Liver (tissue), 9 donors: Measurements from ENCODE around the gene GPR31. TPM values are rescaled to one million over a fixed set of nuclear protein-coding genes. Genes with fewer than 3 reads are reported as not detected.

ENCODE experiments used
- DNase-seq: peaks from one replicate; pipeline ENCODE4 v3.0.0-alpha.2; 2017; ENCODE audit warnings: low spot score
- H3K27ac ChIP-seq, 2 donors: one replicate each; pipeline ENCODE4 v1.7.0; 2013; ENCODE audit warnings: inconsistent platforms in 2 of 2, low read length in 2 of 2, control low read depth in 1 of 2, low read depth in 1 of 2, mild to moderate bottlenecking in 1 of 2
- H3K27me3 ChIP-seq, 4 donors: one replicate each; pipeline versions ENCODE4 v1.6.1 to v1.7.0; 2013; ENCODE audit warnings: low read length in 3 of 4, inconsistent platforms in 1 of 4, mild to moderate bottlenecking in 1 of 4, moderate library complexity in 1 of 4; ENCODE audit not compliant: control insufficient read depth in 4 of 4, insufficient read depth in 4 of 4
- H3K36me3 ChIP-seq, 4 donors: one replicate each; pipeline versions ENCODE4 v1.6.1 to v1.7.0; 2013; ENCODE audit warnings: low read length in 3 of 4, mild to moderate bottlenecking in 3 of 4, low read depth in 1 of 4, moderate library complexity in 1 of 4; ENCODE audit not compliant: control insufficient read depth in 4 of 4, insufficient read depth in 3 of 4
- H3K4me1 ChIP-seq, 4 donors: one replicate each; pipeline versions ENCODE4 v1.6.1 to v1.7.0; 2013; ENCODE audit warnings: low read length in 3 of 4, mild to moderate bottlenecking in 3 of 4, moderate library complexity in 1 of 4; ENCODE audit not compliant: control insufficient read depth in 4 of 4, insufficient read depth in 4 of 4
- H3K4me3 ChIP-seq, 3 donors: one replicate each; pipeline versions ENCODE4 v1.6.1 to v1.7.0; 2013; ENCODE audit warnings: low read length in 3 of 3, control low read depth in 1 of 3, low read depth in 1 of 3, mild to moderate bottlenecking in 1 of 3
- H3K9ac ChIP-seq, 2 donors: one replicate each; pipeline ENCODE4 v1.7.0; 2013; ENCODE audit warnings: low read length in 2 of 2, mild to moderate bottlenecking in 2 of 2, moderate library complexity in 2 of 2, control low read depth in 1 of 2, low read depth in 1 of 2
- H3K9me3 ChIP-seq, 4 donors: one replicate each; pipeline versions ENCODE4 v1.6.1 to v1.7.0; 2013; ENCODE audit warnings: low read length in 3 of 4; ENCODE audit not compliant: control insufficient read depth in 4 of 4
- ATF3 ChIP-seq: IDR thresholded peaks from 2 replicates; pipeline ENCODE4 v1.6.1; 2016; ENCODE audit warnings: antibody characterized with exemption
- CTCF ChIP-seq: fragments of 150-350 bp; IDR thresholded peaks from 2 replicates; pipeline ENCODE4 v1.5.1; 2017; ENCODE audit warnings: improper control_type of control experiment, low read depth, low read length; ENCODE audit not compliant: missing input control
- EGR1 ChIP-seq, 2 donors: IDR thresholded peaks; 2 replicates each; pipeline ENCODE4 v1.6.1; 2016 to 2018; ENCODE audit warnings: antibody characterized with exemption in 2 of 2, low read depth in 2 of 2
- FOXA1 ChIP-seq: IDR thresholded peaks from 2 replicates; pipeline ENCODE4 v1.6.1; 2016; ENCODE audit warnings: antibody characterized with exemption
- FOXA2 ChIP-seq: IDR thresholded peaks from 2 replicates; pipeline ENCODE4 v1.6.1; 2016; ENCODE audit warnings: antibody characterized with exemption
- GABPA ChIP-seq, 2 donors: IDR thresholded peaks in 1 of 2; conservative IDR thresholded peaks in 1 of 2; 2 replicates each; pipeline ENCODE4 v1.6.1; 2016; ENCODE audit warnings: antibody characterized with exemption in 2 of 2, mild to moderate bottlenecking in 1 of 2, moderate library complexity in 1 of 2
- HNF4A ChIP-seq, 2 donors: conservative IDR thresholded peaks; 2 replicates each; pipeline ENCODE4 v1.6.1; 2016; ENCODE audit warnings: antibody characterized with exemption in 2 of 2, mild to moderate bottlenecking in 2 of 2
- HNF4G ChIP-seq: IDR thresholded peaks from 2 replicates; pipeline ENCODE4 v1.6.1; 2016; ENCODE audit warnings: antibody characterized with exemption
- JUND ChIP-seq, 2 donors: IDR thresholded peaks; 2 replicates each; pipeline ENCODE4 v1.6.1; 2016; ENCODE audit warnings: antibody characterized with exemption in 2 of 2
- MAX ChIP-seq: IDR thresholded peaks from 2 replicates; pipeline ENCODE4 v1.6.1; 2016; ENCODE audit warnings: antibody characterized with exemption
- NR2F2 ChIP-seq: IDR thresholded peaks from 2 replicates; pipeline ENCODE4 v1.6.1; 2016; ENCODE audit warnings: antibody characterized with exemption
- RAD21 ChIP-seq, 2 donors: IDR thresholded peaks; 2 replicates each; pipeline ENCODE4 v1.6.1; 2016; ENCODE audit warnings: antibody characterized with exemption in 2 of 2, mild to moderate bottlenecking in 2 of 2
- REST ChIP-seq: IDR thresholded peaks from 2 replicates; pipeline ENCODE4 v1.6.1; 2016; ENCODE audit warnings: antibody characterized with exemption, mild to moderate bottlenecking
- RXRA ChIP-seq, 2 donors: IDR thresholded peaks; 2 replicates each; pipeline ENCODE4 v1.6.1; 2017 to 2018; ENCODE audit warnings: antibody characterized with exemption in 2 of 2, mild to moderate bottlenecking in 1 of 2
- SP1 ChIP-seq: IDR thresholded peaks from 2 replicates; pipeline ENCODE4 v1.6.1; 2018; ENCODE audit warnings: antibody characterized with exemption, mild to moderate bottlenecking
- TAF1 ChIP-seq: conservative IDR thresholded peaks from 2 replicates; pipeline ENCODE4 v1.6.1; 2016; ENCODE audit warnings: antibody characterized with exemption, mild to moderate bottlenecking
- YY1 ChIP-seq: IDR thresholded peaks from 2 replicates; pipeline ENCODE4 v1.6.1; 2016; ENCODE audit warnings: antibody characterized with exemption, mild to moderate bottlenecking
- ZBTB33 ChIP-seq: IDR thresholded peaks from 2 replicates; pipeline ENCODE4 v1.6.1; 2016; ENCODE audit warnings: antibody characterized with exemption
- WGBS: extraction: QIAGEN DNeasy Blood & Tissue Kit; methylation state at CpG from one replicate; pipeline ENCODE4 v1.1.7; 2013; 5-methylcytosine and 5-hydroxymethylcytosine counted together
- polyA plus RNA-seq, 2 donors: library from polyadenylated mRNA; stranded (reverse) in 1 of 2; unstranded in 1 of 2; fragments of 200-250 nt in 1 of 2; fragments of >200 nt in 1 of 2; fragmentation: Nextera tagmentation in 1 of 2; extraction: Ambion mirVana in 1 of 2; gene quantifications; one replicate each; pipeline versions ENCODE4 v1.2.1 to v1.2.3, GENCODE V29; 2013 to 2015
- total RNA-seq, 2 donors: library from RNA; depleted of rRNA; stranded (reverse); fragments of >200 nt; gene quantifications; one replicate each; pipeline ENCODE4 v1.2.3, GENCODE V29; 2014
- donor health status: healthy.
- donor health status: healthy.
- donor health status: healthy.
- donor health status: healthy.
- donor health status: healthy.

GPR31 gene
- total and polyA plus RNA-seq, 4 donors: not detected

- Histone ChIP-seq H3K4me1 (peaks cover 0 to 3% (median 0%) of the 10 kb centered on the region in 4 donors), H3K9me3 (no peaks in the 10 kb centered on the region), H3K27ac (no peak overlapping the region), H3K36me3 (no peaks in the 10 kb centered on the region), H3K9ac (no peak overlapping the region), H3K27me3 (no peaks in the 10 kb centered on the region), H3K4me3 (no peak overlapping the region)
- 90% methylated on average over 14 of the region's 14 CpGs for WGBS
- no peak for DNase-seq
- no peak for TF ChIP-seq RXRA (IDR thresholded peaks at IDR 0.05)
- no peak for TF ChIP-seq SP1
- no peak for TF ChIP-seq MAX
- TF ChIP-seq ZBTB33: no peak
- TF ChIP-seq JUND (IDR thresholded peaks at IDR 0.05): no peak
- no peak for TF ChIP-seq GABPA (IDR thresholded peaks at IDR 0.05 in 1 of 2, conservative IDR thresholded peaks at IDR 0.05 in 1 of 2)
- no peak for TF ChIP-seq NR2F2
- TF ChIP-seq FOXA2: no peak
- no peak for TF ChIP-seq FOXA1
- no peak for TF ChIP-seq ATF3
- TF ChIP-seq HNF4G: no peak
- no peak for TF ChIP-seq RAD21 (IDR thresholded peaks at IDR 0.05)
- TF ChIP-seq REST: no peak
- no peak for TF ChIP-seq EGR1 (IDR thresholded peaks at IDR 0.05; ENCODE audit: low read depth in 2 of 2)
- TF ChIP-seq HNF4A (conservative IDR thresholded peaks at IDR 0.05): no peak
- no peak for TF ChIP-seq TAF1
- no peak for TF ChIP-seq CTCF
- no peak for TF ChIP-seq YY1
These were observed 29.8 kb downstream of the GPR31 start for GRCh38 chr6:167127785-167128531.
